ENCODE data around the gene KATNAL1. TPM values are rescaled to one million over a fixed set of nuclear protein-coding genes. Genes with fewer than 3 reads are reported as not detected.

The KATNAL1 gene
- total RNA-seq, 3 donors from 2014 or later, result 3.4 to 45.5 (median 5.8) TPM

DNA sequence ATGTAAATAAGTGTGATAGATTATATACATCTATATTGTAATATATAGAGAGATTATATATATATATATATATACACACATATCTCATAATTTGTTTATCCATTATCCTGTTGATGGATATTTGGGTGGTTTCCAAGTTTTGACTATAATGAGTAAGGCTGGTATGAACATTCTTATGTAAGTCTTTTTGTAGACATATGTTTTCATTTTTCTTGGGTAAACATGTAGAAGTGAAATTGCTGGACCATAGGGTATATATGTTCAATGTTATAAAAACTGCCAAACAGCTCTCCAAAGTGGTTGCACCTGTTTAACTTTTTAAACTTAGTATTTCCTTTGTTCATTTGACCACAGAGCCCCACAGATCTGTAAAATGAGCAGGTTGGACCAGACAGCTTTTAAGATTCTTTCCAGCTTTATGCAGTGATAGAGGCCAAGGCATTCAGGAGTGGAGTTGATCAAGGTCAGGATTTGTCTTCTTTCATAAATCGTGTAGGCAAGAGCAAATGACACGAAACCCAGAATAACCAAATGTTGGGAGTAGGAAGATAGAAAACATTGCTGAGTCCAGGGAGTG lies 21.7 kb upstream of the KATNAL1 start:
- TF ChIP-seq, protein P1, sequence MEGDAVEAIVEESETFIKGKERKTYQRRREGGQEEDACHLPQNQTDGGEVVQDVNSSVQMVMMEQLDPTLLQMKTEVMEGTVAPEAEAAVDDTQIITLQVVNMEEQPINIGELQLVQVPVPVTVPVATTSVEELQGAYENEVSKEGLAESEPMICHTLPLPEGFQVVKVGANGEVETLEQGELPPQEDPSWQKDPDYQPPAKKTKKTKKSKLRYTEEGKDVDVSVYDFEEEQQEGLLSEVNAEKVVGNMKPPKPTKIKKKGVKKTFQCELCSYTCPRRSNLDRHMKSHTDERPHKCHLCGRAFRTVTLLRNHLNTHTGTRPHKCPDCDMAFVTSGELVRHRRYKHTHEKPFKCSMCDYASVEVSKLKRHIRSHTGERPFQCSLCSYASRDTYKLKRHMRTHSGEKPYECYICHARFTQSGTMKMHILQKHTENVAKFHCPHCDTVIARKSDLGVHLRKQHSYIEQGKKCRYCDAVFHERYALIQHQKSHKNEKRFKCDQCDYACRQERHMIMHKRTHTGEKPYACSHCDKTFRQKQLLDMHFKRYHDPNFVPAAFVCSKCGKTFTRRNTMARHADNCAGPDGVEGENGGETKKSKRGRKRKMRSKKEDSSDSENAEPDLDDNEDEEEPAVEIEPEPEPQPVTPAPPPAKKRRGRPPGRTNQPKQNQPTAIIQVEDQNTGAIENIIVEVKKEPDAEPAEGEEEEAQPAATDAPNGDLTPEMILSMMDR (IDR thresholded peaks at IDR 0.05), result no peak
- H3K4me1 ChIP-seq (ENCODE audit: low read depth), result no peaks in the 10 kb centered on the region
- no peak overlapping the region for H3K4me3 ChIP-seq
- ATAC-seq (no peak), DNase-seq (no peak)
- no peaks in the 10 kb centered on the region for H3K36me3 ChIP-seq (ENCODE audit: low read depth)
- H3K9me3 ChIP-seq, result no peaks in the 10 kb centered on the region
- intact Hi-C loops (cut with DNase I, micrococcal nuclease), result no loop called here

DNA sequence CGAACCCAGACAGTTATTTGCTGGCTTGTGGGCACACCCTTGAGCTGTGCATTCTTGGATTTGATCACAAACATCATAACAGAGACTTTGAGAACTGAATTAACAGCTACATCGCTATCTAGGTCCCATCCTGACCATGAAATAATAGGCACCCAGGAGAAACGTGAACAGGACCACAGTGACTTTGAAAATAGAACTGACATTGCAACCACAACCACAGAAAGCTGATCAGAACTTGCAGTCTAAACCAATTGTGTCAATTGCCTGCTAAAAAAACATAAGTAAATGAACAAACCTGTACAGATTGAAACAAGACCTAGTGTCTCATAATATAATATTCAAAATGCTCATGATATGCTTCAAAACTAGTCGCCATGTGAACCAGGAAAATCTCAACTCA lies 18.3 kb upstream of the KATNAL1 start:
- Histone ChIP-seq H3K9me3 (no peaks in the 10 kb centered on the region), H3K36me3 (ENCODE audit: low read depth) (no peaks in the 10 kb centered on the region), H3K4me1 (ENCODE audit: low read depth) (no peaks in the 10 kb centered on the region), H3K4me3 (no peak overlapping the region)
- DNase-seq (no peak), ATAC-seq (no peak)
- TF ChIP-seq, protein P1 (IDR thresholded peaks at IDR 0.05), result no peak
- intact Hi-C loops (cut with DNase I, micrococcal nuclease), result no loop called here

DNA sequence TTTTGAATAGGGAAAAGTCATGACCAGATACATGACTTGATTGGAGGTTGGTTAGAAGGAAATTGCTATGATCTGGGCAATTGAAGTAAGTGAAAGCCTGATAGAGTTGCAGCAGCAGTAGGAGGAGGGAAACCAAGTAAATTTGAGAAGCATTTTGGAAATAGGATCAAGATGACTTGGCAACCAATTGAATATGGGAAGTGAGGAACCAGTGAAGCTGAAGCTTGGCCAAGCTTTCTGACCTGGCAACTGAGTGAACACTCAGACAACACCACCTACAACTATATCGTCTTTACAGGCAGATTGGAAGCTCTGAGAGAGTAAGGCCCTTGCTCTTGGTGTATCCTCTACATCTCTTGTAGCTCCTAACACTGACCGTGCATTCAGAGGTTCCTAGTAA lies 16.2 kb upstream of the KATNAL1 start:
- no peaks in the 10 kb centered on the region for H3K36me3 ChIP-seq (ENCODE audit: low read depth)
- H3K4me3 ChIP-seq, result no peak overlapping the region
- TF ChIP-seq, protein P1 (IDR thresholded peaks at IDR 0.05), result no peak
- H3K4me1 ChIP-seq (ENCODE audit: low read depth), result no peaks in the 10 kb centered on the region
- intact Hi-C loops (cut with DNase I, micrococcal nuclease), result no loop called here
- no peaks in the 10 kb centered on the region for H3K9me3 ChIP-seq
- ATAC-seq, result no peak
- DNase-seq, result no peak

DNA sequence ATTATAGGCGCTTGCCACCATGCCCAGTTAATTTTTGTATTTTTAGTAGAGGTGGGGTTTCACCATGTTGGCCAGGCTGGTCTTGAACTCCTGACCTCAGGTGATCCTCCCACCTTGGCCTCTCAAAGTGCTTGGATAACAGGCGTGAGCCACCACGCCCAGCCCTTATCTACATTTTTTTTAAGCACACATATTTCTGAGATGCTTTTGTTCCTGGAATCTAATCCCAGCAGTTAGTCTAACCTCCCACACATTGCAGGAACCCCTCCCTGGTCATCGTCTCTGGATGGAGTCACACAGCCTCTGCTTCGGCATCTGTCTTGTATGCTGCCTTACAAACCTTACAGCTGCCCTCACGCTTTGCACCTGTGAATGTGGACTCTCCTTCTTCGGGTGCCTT lies 15.1 kb upstream of the KATNAL1 start:
- intact Hi-C loops (cut with DNase I, micrococcal nuclease), result no loop called here
- DNase-seq (no peak), ATAC-seq (no peak)
- Histone ChIP-seq H3K36me3 (ENCODE audit: low read depth) (no peaks in the 10 kb centered on the region), H3K4me3 (no peak overlapping the region), H3K4me1 (ENCODE audit: low read depth) (no peaks in the 10 kb centered on the region), H3K9me3 (no peaks in the 10 kb centered on the region)
- TF ChIP-seq, protein P1 (IDR thresholded peaks at IDR 0.05), result no peak

DNA sequence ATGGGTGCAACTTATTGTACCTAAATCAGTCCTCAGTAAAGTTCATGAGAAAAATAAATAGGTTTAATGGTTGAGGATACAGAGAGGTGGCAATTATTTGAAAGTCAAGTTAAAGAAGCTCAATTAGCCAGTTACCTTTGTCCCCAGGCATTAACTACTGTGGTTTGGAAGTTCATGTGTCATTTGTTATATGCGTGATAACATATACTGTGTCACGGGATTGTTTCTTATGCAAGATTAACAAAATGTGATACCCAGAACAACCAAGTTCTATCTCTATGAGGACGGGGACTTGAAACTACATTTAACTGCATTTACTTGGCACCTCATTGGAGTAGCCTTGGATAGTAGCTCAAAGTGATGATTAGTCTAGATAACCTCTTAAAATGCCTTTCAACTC lies 13.9 kb upstream of the KATNAL1 start:
- no peak for ATAC-seq
- intact Hi-C loops (cut with DNase I, micrococcal nuclease), result no loop called here
- no peaks in the 10 kb centered on the region for H3K4me1 ChIP-seq (ENCODE audit: low read depth)
- TF ChIP-seq, protein P1 (IDR thresholded peaks at IDR 0.05), result no peak
- no peaks in the 10 kb centered on the region for H3K36me3 ChIP-seq (ENCODE audit: low read depth)
- H3K4me3 ChIP-seq, result no peak overlapping the region
- no peaks in the 10 kb centered on the region for H3K9me3 ChIP-seq
- DNase-seq, result no peak

DNA sequence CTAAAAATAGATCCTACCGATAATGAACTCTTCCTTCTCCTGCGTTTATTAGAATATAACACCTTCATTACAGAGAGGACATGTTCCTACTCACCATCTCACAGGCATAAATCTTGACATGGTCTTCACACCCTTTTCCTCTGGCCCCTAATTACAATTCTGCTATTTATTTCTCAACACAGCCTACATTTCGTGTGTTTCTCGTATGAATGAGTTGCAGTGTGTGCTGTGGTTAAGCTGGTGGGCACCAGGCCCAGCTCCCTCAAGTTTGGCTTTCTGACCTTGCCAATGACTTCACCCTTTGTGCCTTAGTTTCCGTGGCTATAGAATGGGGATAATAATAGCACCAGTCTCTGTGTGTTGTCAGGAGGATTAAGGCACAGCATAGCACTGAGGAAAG lies 12.3 kb upstream of the KATNAL1 start:
- intact Hi-C loops (cut with DNase I, micrococcal nuclease), result no loop called here
- ATAC-seq (no peak), DNase-seq (no peak)
- TF ChIP-seq, protein P1 (IDR thresholded peaks at IDR 0.05), result no peak
- H3K36me3 ChIP-seq (ENCODE audit: low read depth), result no peaks in the 10 kb centered on the region
- no peaks in the 10 kb centered on the region for H3K9me3 ChIP-seq
- H3K4me3 ChIP-seq, result no peak overlapping the region
- no peaks in the 10 kb centered on the region for H3K4me1 ChIP-seq (ENCODE audit: low read depth)
